ENCODE data around the gene PFDN1.

DNA sequence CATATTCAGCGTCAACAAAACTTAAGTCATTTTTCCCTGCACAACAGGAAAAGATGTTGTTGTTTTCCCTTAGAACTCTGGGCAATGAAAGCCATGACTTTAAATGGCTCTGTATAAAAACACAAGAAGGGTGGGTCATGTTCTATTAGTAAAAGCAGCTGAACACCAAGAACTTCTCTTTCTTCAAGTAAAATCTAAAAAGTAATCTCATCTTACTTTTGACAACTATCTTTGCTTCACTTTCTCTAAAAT is 9.1 kb downstream of the PFDN1 start:
- TF ChIP-seq, protein P1, sequence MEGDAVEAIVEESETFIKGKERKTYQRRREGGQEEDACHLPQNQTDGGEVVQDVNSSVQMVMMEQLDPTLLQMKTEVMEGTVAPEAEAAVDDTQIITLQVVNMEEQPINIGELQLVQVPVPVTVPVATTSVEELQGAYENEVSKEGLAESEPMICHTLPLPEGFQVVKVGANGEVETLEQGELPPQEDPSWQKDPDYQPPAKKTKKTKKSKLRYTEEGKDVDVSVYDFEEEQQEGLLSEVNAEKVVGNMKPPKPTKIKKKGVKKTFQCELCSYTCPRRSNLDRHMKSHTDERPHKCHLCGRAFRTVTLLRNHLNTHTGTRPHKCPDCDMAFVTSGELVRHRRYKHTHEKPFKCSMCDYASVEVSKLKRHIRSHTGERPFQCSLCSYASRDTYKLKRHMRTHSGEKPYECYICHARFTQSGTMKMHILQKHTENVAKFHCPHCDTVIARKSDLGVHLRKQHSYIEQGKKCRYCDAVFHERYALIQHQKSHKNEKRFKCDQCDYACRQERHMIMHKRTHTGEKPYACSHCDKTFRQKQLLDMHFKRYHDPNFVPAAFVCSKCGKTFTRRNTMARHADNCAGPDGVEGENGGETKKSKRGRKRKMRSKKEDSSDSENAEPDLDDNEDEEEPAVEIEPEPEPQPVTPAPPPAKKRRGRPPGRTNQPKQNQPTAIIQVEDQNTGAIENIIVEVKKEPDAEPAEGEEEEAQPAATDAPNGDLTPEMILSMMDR (IDR thresholded peaks at IDR 0.05), result no peak
- TF ChIP-seq POLR2A (IDR thresholded peaks at IDR 0.05), result no peak
